Endothelial cell of umbilical vein (primary cell): ENCODE measurements around the gene NEK4.

Source experiments
- EZH2 ChIP-seq: IDR thresholded peaks from 2 replicates; pipeline ENCODE4 v1.6.1; 2012; ENCODE audit warnings: borderline replicate concordance, low read depth, mild to moderate bottlenecking, moderate library complexity, low read length, inconsistent platforms; ENCODE audit not compliant: severe bottlenecking
- POLR2A ChIP-seq: IDR thresholded peaks from 2 replicates; pipeline ENCODE4 v1.6.1; 2012; ENCODE audit warnings: low read depth, mild to moderate bottlenecking, control low read depth, low read length
- POLR2AphosphoS5 ChIP-seq: IDR thresholded peaks from 2 replicates; pipeline ENCODE4 v1.6.1; 2012; ENCODE audit warnings: low read depth, mild to moderate bottlenecking, control low read depth, low read length, moderate library complexity; ENCODE audit not compliant: insufficient read depth
- TF ChIP-seq, protein P1 (sequence below), 2 donors: IDR thresholded peaks; 1 replicate in 1 of 2; 2 replicates in 1 of 2; pipeline ENCODE4 v1.5.1; 2011; ENCODE audit warnings: low read length in 2 of 2, mild to moderate bottlenecking in 2 of 2, moderate library complexity in 2 of 2, control low read depth in 1 of 2, inconsistent platforms in 1 of 2, low read depth in 1 of 2; ENCODE audit not compliant: insufficient read depth in 1 of 2; ENCODE audit errors: extremely low read depth in 1 of 2

GRCh38 chr3:52791928-52792327, 21.2 kb upstream of the NEK4 start:
- TF ChIP-seq POLR2A: no peak
- no peak for TF ChIP-seq EZH2
- TF ChIP-seq, protein P1, sequence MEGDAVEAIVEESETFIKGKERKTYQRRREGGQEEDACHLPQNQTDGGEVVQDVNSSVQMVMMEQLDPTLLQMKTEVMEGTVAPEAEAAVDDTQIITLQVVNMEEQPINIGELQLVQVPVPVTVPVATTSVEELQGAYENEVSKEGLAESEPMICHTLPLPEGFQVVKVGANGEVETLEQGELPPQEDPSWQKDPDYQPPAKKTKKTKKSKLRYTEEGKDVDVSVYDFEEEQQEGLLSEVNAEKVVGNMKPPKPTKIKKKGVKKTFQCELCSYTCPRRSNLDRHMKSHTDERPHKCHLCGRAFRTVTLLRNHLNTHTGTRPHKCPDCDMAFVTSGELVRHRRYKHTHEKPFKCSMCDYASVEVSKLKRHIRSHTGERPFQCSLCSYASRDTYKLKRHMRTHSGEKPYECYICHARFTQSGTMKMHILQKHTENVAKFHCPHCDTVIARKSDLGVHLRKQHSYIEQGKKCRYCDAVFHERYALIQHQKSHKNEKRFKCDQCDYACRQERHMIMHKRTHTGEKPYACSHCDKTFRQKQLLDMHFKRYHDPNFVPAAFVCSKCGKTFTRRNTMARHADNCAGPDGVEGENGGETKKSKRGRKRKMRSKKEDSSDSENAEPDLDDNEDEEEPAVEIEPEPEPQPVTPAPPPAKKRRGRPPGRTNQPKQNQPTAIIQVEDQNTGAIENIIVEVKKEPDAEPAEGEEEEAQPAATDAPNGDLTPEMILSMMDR (IDR thresholded peaks at IDR 0.05; ENCODE audit: extremely low read depth in 1 of 2, insufficient read depth in 1 of 2, low read depth in 1 of 2, low read length in 2 of 2): no peak
- no peak for TF ChIP-seq POLR2AphosphoS5
